ENCODE results near the gene LHFPL2. TPM values are rescaled to one million over a fixed set of nuclear protein-coding genes. Genes with fewer than 3 reads are reported as not detected.

The LHFPL2 gene
- total RNA-seq, 1 experiment from 2014 or later: 17.9 TPM

DNA sequence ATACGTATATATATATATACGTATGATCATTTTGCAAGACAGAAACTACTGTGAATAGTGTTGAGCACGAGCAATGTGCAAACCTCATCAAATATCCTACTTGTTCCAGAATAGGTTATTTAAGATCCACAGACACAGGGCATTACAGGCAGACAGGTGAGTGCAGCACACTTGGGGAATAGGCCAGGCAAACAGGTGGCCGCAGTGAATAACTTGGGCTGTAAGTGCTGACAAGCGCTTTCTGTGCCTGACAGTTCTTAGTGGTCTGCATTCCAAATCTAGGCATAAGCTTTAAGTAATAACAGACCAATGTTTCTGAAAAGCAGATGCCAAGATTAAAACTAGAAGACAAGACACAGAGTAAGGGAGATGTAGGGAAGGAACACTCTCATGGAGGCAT, 77.9 kb downstream of the LHFPL2 start:
- Histone ChIP-seq H4K20me1 (ENCODE audit: insufficient read depth) (no peaks in the 10 kb centered on the region), H2AFZ (ENCODE audit: low read depth, low read length, poor library complexity, severe bottlenecking) (no peak overlapping the region), H3K27me3 (ENCODE audit: insufficient read depth, low read length) (no peaks in the 10 kb centered on the region), H3K9me3 (ENCODE audit: control insufficient read depth in 1 of 2, insufficient read depth in 1 of 2, low read depth in 1 of 2, low read length in 2 of 2) (no peaks in the 10 kb centered on the region), H3K4me3 (replicated peaks in 1 of 2; ENCODE audit: low read depth in 1 of 2, low read length in 2 of 2) (no peak overlapping the region), H3K4me1 (ENCODE audit: control insufficient read depth in 1 of 2, insufficient read depth in 2 of 2, low read length in 2 of 2) (peaks cover 5 to 33% of the 10 kb centered on the region in 2 experiments; a peak in 3 of 4 replicates), H3K9me2 (ENCODE audit: insufficient read depth) (no peaks in the 10 kb centered on the region), H3K4me2 (ENCODE audit: low read length) (no peak overlapping the region), H3K9ac (ENCODE audit: low read length) (no peak overlapping the region), H3K79me2 (ENCODE audit: insufficient read depth, low read length) (no peaks in the 10 kb centered on the region; the same call in 1 of the 2 replicates), H3K27ac (ENCODE audit: low read depth, low read length) (no peak overlapping the region), H3K36me3 (ENCODE audit: control insufficient read depth in 1 of 2, insufficient read depth in 2 of 2, low read length in 2 of 2) (no peaks in the 10 kb centered on the region)
- POLR2A ChIA-PET: no interaction called here
- ATAC-seq: no peak
- no TSS peak for BruUV-seq (replicated peaks)
- RAD21 ChIA-PET (ENCODE audit: low non-redundant PET in 1 of 2, low total read pairs in 2 of 2, uncharacterized antibody in 2 of 2, unreplicated experiment in 2 of 2): no interaction called here
- TF ChIP-seq EZH2phosphoT487 (IDR thresholded peaks at IDR 0.05; ENCODE audit: borderline replicate concordance) (no peak), ATF3 (IDR thresholded peaks at IDR 0.05) (no peak), SIN3A (IDR thresholded peaks at IDR 0.05; ENCODE audit: low read depth) (no peak), JUND (IDR thresholded peaks at IDR 0.05) (no peak), POLR2AphosphoS5 (IDR thresholded peaks at IDR 0.05; ENCODE audit: low read depth, low read length) (no peak), ZBTB33 (IDR thresholded peaks at IDR 0.05; ENCODE audit: extremely low read depth, insufficient replicate concordance, low read length) (no peak), EZH2 (IDR thresholded peaks at IDR 0.05) (no peak), YY1 (IDR thresholded peaks at IDR 0.05; ENCODE audit: extremely low read depth, insufficient replicate concordance, low read depth, low read length) (no peak)
- CTCF ChIA-PET: no interaction called here
- intact Hi-C loops (cut with micrococcal nuclease): no loop called here
- DNase-seq (ENCODE audit: low read depth, low spot score): no peak

DNA sequence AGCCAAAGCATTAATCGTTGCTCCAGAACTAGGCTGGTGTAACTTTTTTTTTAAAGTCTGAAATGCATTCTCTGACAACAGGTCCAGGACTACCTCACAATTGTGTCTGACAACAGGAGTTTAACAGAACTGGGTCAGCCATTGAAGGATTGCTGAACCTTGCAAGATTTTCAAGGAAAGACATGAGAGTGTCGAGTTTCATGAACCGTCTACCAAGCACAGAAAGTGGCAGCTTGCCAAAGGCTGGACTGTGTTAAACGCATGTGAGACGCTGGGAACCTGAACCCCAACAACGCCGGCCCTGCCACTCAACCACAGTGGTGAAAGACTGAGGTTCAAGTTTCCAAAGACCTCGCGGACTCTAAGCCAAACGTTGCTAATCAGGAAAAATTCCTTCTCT, 79.1 kb downstream of the LHFPL2 start:
- no peaks in the 10 kb centered on the region for H3K9me3 ChIP-seq (ENCODE audit: control insufficient read depth in 1 of 2, insufficient read depth in 1 of 2, low read depth in 1 of 2, low read length in 2 of 2)
- H3K9ac ChIP-seq (ENCODE audit: low read length): no peak overlapping the region
- intact Hi-C loops (cut with micrococcal nuclease): no loop called here
- no peaks in the 10 kb centered on the region for H3K27me3 ChIP-seq (ENCODE audit: insufficient read depth, low read length)
- peaks cover 5 to 26% of the 10 kb centered on the region in 2 experiments; a peak in 3 of 4 replicates for H3K4me1 ChIP-seq (ENCODE audit: control insufficient read depth in 1 of 2, insufficient read depth in 2 of 2, low read length in 2 of 2)
- no peak for ATAC-seq
- no peaks in the 10 kb centered on the region for H3K9me2 ChIP-seq (ENCODE audit: insufficient read depth)
- no TSS peak for BruUV-seq (replicated peaks)
- H2AFZ ChIP-seq (ENCODE audit: low read depth, low read length, poor library complexity, severe bottlenecking): no peak overlapping the region
- ChIA-PET RAD21 (ENCODE audit: low non-redundant PET in 1 of 2, low total read pairs in 2 of 2, uncharacterized antibody in 2 of 2, unreplicated experiment in 2 of 2) (no interaction called here), POLR2A (no interaction called here), CTCF (no interaction called here)
- H3K79me2 ChIP-seq (ENCODE audit: insufficient read depth, low read length): no peaks in the 10 kb centered on the region; the same call in 1 of the 2 replicates
- H3K36me3 ChIP-seq (ENCODE audit: control insufficient read depth in 1 of 2, insufficient read depth in 2 of 2, low read length in 2 of 2): no peaks in the 10 kb centered on the region
- no peak overlapping the region for H3K4me3 ChIP-seq (replicated peaks in 1 of 2; ENCODE audit: low read depth in 1 of 2, low read length in 2 of 2)
- no peak for DNase-seq (ENCODE audit: low read depth, low spot score)
- H3K4me2 ChIP-seq (ENCODE audit: low read length): no peak overlapping the region
- no peak overlapping the region for H3K27ac ChIP-seq (ENCODE audit: low read depth, low read length)
- H4K20me1 ChIP-seq (ENCODE audit: insufficient read depth): no peaks in the 10 kb centered on the region
- TF ChIP-seq POLR2AphosphoS5 (IDR thresholded peaks at IDR 0.05; ENCODE audit: low read depth, low read length): no peak
- TF ChIP-seq EZH2 (IDR thresholded peaks at IDR 0.05): no peak
- no peak for TF ChIP-seq CBX3 (IDR thresholded peaks at IDR 0.05; ENCODE audit: low read depth)
- no peak for TF ChIP-seq SRF (IDR thresholded peaks at IDR 0.05; ENCODE audit: low read depth)
- no peak for TF ChIP-seq JUND (IDR thresholded peaks at IDR 0.05)
- no peak for TF ChIP-seq ZFX (IDR thresholded peaks at IDR 0.05)
- TF ChIP-seq TCF7L2 (IDR thresholded peaks at IDR 0.05; ENCODE audit: borderline replicate concordance, extremely low read depth, insufficient read depth, insufficient read length): no peak
- no peak for TF ChIP-seq YY1 (IDR thresholded peaks at IDR 0.05; ENCODE audit: extremely low read depth, insufficient replicate concordance, low read depth, low read length)
- TF ChIP-seq SP1 (IDR thresholded peaks at IDR 0.05; ENCODE audit: low read depth): no peak
- TF ChIP-seq ZNF274 (IDR thresholded peaks at IDR 0.05; ENCODE audit: low read depth, low read length): no peak
- TF ChIP-seq, protein P1, sequence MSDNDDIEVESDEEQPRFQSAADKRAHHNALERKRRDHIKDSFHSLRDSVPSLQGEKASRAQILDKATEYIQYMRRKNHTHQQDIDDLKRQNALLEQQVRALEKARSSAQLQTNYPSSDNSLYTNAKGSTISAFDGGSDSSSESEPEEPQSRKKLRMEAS (IDR thresholded peaks at IDR 0.05): no peak
- no peak for TF ChIP-seq CEBPB (IDR thresholded peaks at IDR 0.05; ENCODE audit: low read depth)
- no peak for TF ChIP-seq ATF3 (IDR thresholded peaks at IDR 0.05)
- no peak for TF ChIP-seq SIN3A (IDR thresholded peaks at IDR 0.05; ENCODE audit: low read depth)
- no peak for TF ChIP-seq EGR1 (IDR thresholded peaks at IDR 0.05; ENCODE audit: low read depth)
- TF ChIP-seq EZH2phosphoT487 (IDR thresholded peaks at IDR 0.05; ENCODE audit: borderline replicate concordance): no peak
